HG03565 (cell line): ENCODE results near the gene ESPN.
"Not testable (repeated sequence)": the region's sequence is repeated elsewhere in the genome, so short reads cannot be mapped to it uniquely, and the experiment has no call there.

ENCODE experiments used
- ATAC-seq: cut with Tn5 transposase; IDR thresholded peaks from one replicate; pipeline ENCODE4 v1.9.1; 2021; ENCODE audit warnings: mild to moderate bottlenecking, moderate library complexity; ENCODE audit not compliant: unreplicated experiment

Gene ESPN, protein sequence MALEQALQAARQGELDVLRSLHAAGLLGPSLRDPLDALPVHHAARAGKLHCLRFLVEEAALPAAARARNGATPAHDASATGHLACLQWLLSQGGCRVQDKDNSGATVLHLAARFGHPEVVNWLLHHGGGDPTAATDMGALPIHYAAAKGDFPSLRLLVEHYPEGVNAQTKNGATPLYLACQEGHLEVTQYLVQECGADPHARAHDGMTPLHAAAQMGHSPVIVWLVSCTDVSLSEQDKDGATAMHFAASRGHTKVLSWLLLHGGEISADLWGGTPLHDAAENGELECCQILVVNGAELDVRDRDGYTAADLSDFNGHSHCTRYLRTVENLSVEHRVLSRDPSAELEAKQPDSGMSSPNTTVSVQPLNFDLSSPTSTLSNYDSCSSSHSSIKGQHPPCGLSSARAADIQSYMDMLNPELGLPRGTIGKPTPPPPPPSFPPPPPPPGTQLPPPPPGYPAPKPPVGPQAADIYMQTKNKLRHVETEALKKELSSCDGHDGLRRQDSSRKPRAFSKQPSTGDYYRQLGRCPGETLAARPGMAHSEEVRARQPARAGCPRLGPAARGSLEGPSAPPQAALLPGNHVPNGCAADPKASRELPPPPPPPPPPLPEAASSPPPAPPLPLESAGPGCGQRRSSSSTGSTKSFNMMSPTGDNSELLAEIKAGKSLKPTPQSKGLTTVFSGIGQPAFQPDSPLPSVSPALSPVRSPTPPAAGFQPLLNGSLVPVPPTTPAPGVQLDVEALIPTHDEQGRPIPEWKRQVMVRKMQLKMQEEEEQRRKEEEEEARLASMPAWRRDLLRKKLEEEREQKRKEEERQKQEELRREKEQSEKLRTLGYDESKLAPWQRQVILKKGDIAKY

DNA sequence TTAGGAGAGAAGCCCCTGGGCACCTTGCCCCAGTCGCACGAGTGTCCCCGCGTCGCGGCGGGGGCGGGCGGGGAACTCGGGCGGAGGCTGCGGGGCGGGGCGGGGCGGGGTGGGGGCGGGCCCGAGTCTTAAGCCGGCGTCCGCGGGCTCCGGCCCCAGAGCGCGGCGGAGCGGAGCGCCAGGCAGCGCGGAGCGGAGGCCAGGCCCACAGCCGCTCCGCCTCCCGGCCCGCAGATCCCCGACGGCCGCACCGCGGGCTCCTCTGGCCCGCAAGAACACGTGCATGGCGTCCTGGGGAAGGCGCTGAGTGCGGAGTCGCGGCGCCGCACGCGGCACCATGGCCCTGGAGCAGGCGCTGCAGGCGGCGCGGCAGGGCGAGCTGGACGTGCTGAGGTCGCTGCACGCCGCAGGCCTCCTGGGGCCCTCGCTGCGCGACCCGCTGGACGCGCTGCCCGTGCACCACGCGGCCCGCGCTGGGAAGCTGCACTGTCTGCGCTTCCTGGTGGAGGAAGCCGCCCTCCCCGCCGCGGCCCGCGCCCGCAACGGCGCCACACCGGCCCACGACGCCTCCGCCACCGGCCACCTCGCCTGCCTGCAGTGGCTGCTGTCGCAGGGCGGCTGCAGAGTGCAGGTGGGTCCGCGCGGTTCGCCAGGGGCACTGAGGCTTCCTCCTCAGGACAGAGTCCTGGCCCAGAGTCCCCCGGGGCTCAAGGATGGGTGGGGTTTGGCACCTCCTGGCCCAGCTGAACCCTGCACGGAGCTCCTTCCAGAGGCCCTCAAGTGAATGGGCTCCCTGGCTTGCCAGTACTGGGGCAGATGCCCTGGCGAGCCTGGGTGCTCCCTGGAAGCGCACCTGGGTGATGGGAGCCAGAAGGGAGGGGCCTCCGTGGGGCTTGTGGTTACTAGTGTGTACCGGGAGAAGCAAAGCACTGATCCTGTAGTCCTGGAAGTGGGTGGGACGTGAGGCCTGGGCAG lies at the start of gene ESPN:
ESPN (plus strand) TSS at position 158 of the 975 bp plus-strand sequence; CDS start at position 338, 180 bp downstream.
- ATAC-seq: no peak

DNA sequence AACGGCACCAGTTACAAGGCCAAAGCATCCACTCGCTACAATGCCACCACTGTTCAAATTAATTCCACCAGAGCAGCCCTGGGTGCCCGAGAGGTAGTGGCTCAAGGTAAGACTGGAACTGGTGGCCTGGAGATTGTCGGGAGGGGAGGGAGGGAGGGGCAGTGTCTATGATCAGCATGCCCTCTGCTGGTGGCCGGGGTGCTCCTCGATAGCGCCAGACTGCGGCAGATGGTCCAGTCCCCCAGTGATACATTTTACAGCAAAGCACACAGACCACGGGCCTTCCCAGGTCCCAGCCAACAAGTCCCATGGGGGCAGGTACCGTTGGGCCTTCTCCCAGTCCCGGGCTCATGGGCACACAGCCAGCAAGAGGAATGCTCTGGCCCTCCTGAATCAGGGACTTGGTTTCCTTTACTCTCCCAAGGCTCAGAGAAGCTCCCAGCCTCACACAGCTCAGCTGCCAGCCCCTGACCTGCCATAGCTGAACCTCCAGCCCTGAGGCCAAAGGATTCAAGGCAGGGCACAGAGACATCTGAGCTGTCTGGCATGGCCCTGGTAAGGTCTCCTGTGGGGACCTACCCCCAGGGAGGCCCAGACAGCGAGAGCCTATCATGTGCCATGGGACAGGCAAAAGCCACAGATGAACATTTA lies 46.4 kb upstream of the ESPN start:
- ATAC-seq: no peak

DNA sequence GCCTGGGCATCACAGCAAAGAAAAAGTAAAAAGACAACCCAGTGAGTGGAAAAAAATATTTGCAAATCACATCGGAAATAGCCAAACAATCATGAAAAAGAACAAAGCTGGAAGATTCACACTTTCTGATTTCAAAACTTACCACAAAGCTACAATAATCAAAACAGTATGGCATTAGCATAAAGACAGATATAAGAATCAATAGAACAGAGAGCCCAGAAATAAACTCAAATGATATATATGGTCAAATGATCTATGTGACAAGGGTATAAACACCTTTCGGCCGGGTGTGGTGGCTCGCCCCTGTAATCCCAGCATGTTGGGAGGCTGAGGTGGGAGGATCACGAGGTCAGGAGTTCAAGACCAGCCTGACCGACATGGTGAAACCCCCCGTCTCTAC lies 44.5 kb upstream of the ESPN start:
- ATAC-seq: no peak

DNA sequence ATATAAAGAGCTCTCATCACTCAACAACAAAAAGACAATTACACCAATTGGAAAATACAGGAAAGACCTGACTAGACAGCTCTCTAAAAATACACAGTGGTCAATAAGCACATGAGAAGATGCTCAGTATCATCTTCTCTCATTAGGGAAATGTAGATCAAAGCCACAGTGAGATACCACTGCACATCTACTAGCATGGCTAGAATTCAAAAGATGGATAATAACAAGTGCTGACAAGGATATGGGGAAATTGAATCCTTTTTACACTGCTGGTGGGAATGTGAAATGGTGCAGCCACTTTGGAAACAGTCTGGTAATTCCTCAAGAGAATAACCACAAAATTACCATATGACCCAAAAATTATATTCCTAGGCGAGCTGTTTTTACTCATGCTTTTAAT lies 40.4 kb upstream of the ESPN start:
- no peak for ATAC-seq

DNA sequence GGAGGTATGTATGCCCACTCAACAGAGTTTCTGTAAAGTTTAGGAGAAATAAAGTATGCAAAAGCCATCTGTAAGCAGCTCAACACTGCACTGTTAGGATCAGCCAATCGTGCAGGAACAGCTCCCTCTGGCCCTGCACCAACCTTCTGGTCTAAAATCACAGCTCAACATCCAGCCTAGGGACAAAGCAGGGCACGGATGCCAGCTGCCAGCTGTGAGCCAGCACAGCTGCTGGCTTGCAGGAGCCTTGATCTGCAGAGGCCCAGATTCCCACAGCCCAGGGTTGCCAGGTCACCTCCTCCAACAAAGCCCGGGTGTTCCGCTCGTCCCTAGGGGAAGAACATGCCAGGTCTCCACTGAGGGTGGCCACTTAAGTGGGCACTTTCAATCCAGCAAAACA lies 39.6 kb upstream of the ESPN start:
- ATAC-seq: no peak

GRCh38 chr1:6385488-6386191 lies 38.9 kb upstream of the ESPN start:
- ATAC-seq: no peak

GRCh38 chr1:6386371-6386949 lies 38.1 kb upstream of the ESPN start:
- ATAC-seq: no peak

- ATAC-seq: no peak
Measured at GRCh38 chr1:6389971-6390370, 34.6 kb upstream of the ESPN start.

- ATAC-seq: no peak
Measured at GRCh38 chr1:6391951-6392808, 32.4 kb upstream of the ESPN start.

- no peak for ATAC-seq
Measured at GRCh38 chr1:6392809-6393399, 31.7 kb upstream of the ESPN start.

DNA sequence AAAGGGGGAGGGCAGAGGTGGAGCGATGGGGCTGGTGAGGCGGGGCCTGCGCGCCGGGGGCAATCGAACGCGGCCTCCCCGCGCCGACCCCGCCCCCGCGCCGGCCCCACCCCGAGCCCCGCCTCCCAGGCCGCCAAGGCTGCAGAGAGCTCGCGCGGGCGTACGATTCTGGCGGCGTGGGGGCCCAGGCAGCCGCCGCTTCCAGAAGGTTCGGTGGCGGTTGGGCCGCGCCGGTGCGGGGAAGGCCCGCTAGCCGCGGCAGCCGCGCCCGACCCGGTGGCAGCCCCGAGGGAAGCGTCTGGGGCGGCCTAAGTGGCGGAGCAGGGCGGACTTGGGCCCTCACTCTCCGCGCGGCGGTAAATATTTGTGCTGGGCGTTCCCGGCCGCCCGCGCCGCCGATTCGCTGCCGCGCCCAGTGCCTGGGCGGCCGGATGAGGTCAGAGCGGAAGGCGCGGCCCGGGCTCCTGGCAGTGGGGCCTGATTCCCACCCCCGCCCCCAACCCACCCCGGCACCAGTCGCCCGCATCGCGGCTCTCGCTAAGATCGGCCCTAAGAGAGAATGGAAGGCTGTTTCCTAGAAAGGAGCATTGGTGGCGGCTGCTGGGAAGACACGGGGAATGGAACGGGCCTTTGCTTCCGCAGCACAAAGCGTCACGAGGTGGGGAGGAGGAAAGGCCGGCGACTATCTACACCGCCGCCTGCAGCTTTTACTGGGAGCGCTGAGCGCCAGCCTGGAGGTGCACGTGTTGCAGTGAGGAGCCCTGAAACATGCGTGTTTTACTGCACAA lies 31.0 kb upstream of the ESPN start, which contains the start of gene ACOT7:
ACOT7 (minus strand) TSS at position 368 of the 788 bp plus-strand sequence. CDS start 368 bp downstream, outside the sequence.
- ATAC-seq: peak; percentile 76

- not testable (repeated sequence) for ATAC-seq
Measured at GRCh38 chr1:6395130-6395529, 29.4 kb upstream of the ESPN start.

DNA sequence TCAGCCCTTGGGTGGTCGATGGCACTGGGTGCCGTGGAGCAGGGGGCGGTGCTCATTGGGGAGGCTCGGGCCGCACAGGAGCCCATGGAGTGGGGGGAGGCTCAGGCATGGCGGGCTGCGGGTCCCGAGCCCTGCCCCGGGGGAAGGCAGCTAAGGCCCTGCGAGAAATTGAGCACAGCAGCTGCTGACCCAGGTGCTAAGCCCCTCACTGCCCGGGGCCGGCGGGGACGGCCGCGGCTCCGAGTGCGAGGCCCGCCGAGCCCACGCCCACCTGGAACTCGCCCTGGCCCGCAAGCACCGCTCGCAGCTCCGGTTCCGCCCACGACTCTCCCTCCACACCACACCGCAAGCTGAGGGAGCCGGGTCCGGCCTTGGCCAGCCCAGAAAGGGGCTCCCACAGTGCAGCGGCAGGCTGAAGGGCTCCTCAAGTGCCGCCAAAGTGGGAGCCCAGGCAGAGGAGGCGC lies 28.8 kb upstream of the ESPN start:
- not testable (repeated sequence) for ATAC-seq

GRCh38 chr1:6396998-6397397 lies 27.6 kb upstream of the ESPN start:
- no peak for ATAC-seq

- ATAC-seq: no peak
Measured at GRCh38 chr1:6397844-6398441, 26.6 kb upstream of the ESPN start.

- ATAC-seq: no peak
Measured at GRCh38 chr1:6399294-6399693, 25.3 kb upstream of the ESPN start.

- ATAC-seq: no peak
Measured at GRCh38 chr1:6401673-6402072, 22.9 kb upstream of the ESPN start.
